HG03175 (cell line): ENCODE results near the gene SAPCD2.

Source experiments
- ATAC-seq: cut with Tn5 transposase; IDR thresholded peaks from one replicate; pipeline ENCODE4 v1.9.1; 2021; ENCODE audit warnings: mild to moderate bottlenecking, moderate library complexity; ENCODE audit not compliant: unreplicated experiment

Gene SAPCD2

DNA sequence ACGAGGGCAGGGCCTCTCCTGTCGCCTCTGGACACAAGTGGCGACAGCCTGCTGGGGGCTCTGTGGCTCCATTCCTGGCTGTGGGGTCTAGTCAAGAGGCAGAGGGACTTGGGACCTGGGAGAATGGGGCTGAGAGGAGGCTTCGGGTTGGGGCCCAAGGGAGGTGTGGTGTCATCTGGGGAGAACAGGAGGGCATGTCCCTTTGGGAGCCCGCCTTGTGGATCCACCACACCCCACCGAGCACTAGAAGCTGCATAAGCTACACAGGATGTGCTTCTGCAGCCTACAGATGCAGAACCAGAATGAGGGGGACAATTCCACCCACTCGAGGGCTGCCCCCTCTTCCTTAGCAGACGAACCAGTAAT is 12.6 kb upstream of the SAPCD2 start:
- no peak for ATAC-seq

DNA sequence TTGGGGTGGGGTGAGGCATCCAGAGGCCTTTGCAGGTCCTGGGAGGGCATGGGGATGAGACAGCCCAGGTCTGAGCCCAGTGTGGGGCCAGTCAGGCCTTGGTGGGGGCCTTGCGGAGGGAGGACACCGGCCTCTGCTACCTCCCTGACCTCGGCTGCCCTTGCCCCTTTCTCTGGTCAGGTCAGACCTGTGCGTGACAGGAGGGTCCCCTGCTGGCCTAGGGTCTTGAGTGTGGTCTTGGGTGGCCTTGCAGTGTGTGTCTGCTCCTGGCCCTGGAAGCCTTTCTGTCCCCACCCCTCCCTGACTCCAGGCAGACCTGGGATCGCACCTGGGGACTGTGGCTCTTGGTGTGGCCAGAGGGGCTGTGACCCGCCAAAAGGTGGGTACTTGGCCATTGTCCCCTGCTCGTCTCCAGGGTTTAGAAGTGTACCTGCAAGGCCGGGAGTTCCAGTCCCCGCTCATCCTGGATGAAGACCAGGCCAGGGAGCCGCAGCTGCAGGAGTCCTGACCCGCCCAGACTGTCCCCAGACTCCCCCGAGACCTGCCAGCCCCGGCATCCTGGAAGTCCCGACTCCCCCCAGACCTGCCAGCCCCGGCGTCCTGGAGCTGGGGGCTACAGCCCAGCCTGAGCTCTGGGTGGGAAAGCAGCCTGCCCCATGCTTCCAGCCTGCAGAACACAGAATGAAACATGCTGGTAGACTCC is 12.0 kb upstream of the SAPCD2 start:
- no peak for ATAC-seq

DNA sequence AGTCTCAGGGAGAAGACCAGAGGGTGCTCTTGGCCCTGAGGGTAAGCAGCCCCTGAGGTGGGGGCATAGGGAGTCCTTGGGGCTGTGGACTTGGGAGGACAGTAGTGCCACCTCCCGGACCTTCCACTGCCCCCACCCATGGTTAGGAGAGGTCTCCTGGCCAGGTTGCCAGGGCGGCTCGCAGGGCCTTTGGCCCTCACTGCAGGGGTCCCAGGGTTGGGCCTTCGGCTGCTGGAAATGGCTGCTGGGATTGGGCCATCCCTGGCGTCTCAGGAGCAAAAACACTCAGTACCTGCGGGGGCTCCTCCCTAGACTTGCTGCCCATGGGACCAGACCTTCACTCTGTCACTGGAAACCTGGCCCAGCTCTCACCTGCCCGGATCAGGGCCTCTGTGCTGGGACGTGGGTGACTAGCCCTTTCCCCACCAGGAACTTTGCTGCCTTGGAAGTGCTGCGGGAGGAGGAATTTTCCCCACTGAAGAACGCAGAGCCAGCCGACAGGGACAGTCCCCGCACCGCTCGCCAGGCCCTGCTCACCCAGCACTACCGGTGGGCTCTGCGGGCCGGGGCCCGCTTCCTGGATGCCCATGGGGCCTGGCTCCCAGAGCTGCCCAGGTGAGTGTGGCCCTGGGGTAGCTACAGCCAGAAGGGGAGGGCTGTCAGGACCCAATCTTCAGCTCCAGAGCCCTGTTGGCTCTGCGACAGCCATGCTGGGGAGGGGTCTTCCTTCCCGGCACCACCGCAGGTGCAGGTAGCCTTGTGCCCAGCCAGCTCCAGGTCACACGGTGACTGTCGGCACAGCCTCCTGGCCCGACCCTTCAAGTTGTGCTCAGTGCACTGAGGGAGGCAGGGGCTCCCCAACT is 10.1 kb upstream of the SAPCD2 start:
- ATAC-seq, result no peak

DNA sequence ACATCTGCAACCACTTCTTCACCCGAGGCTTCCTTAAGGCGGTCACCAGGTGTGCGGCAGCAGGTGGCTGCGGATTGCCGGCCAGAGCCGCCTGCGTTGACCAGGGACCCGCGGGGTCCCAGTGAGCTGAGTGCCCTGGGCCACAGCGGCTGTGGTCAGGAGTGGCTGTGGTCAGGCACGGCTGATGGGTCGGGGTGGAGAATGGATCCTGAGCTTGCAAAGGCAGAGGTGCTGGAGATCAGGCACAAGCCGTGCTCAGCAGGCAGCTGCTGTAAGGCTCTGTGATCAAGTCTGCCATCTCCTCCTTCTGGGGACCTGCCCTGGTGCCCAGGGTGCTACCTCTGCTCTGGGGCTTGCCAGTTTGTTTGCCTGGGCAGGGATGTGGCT is 9.0 kb upstream of the SAPCD2 start:
- no peak for ATAC-seq

DNA sequence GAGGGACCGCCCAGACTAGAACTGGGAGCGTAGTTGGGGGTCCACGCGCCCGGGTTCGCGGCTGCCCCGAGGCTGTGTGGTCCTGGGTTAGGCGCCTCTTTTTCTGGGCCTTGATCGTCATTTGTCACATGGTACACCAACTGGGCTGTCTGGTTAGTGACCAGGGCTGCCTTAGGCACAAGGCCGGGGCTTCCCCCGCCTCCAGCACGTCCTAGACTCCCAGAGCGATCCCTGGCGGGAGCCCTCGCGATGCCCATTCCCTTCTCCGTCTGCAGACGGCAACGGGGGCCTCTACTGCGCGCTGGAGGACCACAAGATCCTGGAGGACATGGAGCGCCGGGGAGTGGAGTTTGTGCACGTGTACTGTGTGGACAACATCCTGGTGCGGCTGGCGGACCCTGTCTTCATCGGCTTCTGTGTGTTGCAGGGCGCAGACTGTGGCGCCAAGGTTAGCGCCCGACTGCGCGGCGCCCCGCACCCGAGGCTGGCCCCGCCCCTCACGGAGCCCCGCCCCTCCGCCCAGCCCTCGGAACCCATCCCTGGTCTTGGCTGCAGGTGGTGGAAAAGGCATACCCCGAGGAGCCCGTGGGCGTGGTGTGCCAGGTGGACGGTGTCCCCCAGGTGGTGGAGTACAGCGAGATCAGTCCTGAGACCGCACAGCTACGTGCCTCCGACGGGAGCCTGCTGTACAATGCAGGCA is 8.5 kb upstream of the SAPCD2 start:
- ATAC-seq, result no peak

DNA sequence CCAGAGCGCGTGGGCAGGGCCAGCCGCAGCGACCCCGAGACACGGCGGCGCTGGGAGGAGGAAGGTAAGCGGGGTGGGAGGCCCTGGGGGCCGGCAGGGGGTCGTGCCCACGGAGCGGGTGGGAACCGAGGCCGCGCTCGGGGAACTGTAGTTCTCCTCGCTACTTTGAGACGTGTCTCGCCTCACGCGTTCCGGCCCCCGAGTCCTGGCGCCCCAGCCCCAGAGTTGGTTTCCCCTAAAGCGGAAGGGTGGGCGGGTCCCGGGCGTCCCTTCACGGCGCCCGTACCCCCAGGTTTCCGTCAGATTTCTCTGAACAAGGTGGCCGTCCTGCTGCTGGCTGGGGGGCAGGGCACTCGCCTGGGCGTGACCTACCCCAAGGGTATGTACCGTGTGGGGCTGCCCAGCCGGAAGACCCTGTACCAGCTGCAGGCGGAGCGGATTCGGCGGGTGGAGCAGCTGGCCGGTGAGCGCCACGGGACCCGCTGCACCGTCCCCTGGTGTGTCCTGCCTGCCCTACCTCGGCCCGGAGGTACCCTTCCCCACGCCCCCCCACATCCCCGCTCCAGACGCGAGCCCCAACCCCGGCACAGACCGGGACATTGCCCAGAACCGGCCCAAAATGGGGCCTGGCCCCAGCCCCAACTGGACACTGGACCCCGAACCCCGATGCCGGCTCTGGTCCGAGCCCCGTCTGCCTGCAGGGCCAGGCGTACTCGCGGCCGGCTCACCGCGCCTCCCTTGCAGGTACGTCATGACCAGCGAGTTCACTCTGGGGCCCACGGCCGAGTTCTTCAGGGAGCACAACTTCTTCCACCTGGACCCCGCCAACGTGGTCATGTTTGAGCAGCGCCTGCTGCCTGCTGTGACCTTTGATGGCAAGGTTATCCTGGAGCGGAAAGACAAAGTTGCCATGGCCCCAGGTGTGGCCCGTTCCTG is 7.7 kb upstream of the SAPCD2 start:
- peak; percentile 23 for ATAC-seq

DNA sequence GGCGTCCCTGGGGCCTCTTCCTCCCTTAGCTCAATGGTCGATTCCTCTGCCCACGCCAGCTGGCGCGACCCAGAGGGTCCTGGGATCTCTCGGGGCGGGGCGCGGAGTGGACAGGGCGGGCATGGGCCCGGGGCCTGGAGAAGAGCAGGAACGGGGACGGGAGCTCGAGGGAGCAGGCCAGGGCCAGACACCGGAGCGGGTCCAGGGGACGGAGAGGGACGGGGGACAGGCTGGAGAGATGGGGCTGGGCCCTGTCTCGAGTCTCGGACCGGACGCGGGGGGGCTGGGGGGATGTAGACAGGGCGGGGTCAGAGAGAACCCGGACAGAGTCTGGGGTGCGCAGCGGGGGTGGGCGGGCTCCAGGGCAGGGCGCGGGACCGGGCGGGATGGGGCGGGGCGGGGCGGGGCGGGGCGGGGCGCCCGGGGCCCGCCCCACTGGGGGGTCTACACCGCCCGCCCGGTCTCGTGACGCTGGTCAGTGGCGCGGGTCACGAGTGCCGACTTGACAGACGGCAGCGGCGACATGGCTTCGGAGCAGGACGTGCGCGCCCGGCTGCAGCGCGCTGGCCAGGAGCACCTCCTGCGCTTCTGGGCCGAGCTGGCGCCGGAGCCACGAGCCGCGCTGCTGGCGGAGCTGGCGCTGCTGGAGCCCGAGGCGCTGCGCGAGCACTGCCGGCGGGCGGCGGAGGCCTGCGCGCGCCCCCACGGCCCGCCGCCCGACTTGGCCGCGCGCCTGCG is 6.8 kb upstream of the SAPCD2 start, which contains the start of gene UAP1L1:
TSS of gene UAP1L1 (plus strand) at position 508 of the 738 bp plus-strand sequence. CDS start at position 524, 16 bp downstream.
- ATAC-seq, result peak; percentile 55

DNA sequence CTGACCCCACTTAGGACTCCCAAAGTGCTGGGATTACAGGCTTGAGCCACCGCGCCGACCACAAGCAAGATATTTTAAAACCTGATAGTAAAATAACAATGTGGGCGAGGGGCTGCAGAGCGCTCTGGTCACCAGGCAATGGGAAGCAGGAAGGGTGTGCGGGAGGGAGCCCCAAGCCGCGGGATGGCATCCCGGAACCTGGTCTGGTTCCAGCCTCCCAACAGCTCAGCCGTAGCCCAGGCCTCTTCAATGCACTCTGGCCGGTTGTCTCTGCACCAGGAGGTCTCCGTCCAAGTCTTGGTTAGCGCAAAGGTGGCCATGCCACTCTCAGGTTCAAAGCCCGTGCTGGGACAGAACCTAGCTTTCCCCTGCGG is 6.3 kb upstream of the SAPCD2 start:
- no peak for ATAC-seq

DNA sequence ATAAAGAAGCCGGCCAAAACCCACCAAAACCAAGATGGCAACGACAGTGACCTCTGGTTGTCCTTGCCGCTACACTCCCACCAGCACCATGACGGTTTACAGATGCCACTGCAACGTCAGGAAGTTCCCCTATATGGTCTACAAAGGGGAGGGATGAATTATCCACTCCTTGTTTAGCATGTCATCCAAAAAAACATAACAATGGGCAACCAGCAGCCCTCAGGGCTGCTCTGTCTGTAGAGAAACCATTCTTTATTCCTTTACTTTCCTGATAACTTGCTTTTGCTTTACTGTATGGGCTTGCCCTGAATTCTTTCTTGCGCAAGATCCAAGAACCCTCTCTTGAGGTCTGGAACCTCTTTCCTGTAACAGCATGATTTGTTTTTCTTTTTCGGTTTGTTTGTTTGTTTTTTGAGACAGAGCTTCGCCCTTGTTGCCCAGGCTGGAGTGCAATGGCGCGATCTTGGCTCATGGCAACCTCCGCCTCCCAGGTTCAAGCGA is 5.0 kb upstream of the SAPCD2 start:
- ATAC-seq, result no peak

DNA sequence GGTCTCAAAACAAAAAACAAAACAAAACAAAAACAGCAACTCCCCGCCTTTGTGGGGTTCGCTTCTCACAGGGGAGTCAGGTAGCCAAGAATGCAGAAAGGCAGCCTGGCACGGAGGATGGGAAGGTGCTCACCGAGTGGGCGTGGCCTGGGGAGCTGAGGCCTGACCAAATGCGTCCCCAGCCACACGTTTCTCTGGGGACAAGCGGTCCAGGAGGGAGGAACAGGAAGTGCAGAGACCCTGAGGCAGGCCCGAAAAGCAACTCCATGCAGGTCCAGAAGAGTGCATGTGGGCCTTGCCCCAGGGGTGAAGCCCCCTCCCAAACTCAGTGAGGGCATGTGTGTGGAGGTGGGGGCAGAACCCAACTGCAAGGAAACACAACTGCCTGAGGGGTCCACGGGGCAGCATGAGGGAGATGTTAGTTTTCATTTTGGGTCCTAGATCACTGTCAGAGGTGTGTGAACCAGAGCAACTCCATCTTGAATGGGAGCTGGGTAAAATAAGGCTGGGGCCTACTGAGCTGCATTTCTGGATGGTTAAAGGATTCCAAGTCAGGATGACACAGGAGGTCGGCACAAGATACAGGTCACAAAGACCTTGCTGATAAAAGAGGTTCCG is 4.4 kb upstream of the SAPCD2 start:
- no peak for ATAC-seq

DNA sequence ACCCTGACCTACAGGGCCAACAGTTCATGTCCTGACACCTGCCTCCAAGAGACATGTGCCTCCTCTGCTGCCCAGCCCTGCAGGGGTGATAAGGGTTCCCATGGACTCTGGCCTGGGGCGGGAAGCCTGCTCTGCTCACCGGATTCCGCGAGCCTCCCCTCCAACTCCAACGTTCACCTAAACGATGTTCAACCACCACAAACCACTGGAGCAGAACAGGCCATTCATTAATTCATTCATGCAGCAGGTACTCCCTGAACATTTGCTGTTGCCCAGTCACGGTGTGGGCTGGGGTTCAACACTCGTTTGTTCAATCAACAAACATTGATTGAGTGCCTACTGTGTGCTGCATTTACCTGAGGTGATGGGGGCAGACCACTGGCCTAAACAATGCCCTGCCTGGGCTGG is 3.6 kb upstream of the SAPCD2 start:
- ATAC-seq, result no peak

DNA sequence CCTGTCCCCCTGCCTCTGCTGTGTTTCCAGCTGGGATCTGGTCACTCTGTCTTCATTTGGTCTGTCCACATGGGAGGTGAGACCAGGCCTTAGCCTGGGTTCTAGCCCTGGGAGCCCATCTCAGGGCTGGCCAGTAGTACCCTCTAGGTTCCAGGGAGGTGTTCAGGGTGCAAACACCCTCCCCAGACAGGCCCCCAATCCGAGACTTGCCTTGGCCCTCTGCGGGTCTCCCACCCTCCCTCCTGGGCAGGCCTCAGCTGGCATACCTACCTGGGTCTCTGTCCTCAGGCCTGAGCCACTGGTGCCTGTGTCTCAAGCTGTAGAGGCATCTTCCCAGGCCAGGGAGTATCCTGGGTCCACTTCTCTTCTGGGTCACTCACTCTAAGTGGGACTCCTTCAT is 925 bp upstream of the SAPCD2 start:
- ATAC-seq, result no peak

DNA sequence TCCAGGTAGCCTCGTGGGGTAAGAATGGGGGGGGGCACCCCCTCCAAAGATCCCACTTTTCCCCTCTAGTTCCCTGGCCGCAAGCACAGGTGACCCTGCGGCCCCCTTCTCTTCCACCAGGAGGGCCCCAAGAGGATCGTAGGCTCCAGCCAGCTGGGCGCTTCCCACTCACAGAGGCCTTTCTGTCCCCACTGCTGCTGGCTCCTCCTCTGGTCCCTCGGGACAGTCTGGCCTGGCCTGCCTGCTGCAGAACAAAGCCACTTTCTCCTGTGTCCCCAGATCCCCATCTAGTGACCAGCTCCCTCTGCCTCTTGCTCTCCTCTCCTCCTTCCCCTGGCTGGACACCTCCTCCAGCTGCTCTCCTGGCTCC is 534 bp upstream of the SAPCD2 start:
- ATAC-seq, result peak; percentile 7

DNA sequence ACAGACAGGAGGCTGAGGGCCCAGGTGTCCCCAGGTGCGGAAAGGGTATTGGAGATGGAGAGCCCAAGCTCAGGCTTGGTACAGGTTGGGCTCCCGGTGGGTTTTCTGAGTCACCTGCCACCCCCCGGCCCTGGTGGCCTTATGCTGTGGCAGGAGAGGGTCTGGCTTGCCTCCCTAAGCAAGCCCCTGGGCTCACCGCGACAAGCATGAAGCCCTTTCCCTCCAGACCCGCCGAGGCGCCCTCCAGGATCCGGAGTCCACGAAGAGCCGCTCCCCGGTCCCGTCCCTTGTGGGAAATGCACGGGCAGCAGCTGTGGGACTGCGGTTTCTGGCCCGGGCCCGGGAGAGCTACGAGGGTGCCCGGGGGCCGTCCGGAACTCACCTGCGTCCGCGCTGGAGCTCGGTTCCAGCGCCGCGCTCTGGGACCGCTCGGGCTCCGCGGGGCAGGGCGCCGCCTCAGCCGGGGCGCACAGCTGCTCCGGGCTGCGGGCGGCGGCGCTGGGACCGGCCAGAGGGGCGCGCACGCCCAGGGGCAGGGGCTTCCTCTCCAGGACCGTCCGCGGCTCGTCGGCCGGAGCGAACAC is 757 bp downstream of the SAPCD2 start:
- ATAC-seq, result peak; percentile 23

DNA sequence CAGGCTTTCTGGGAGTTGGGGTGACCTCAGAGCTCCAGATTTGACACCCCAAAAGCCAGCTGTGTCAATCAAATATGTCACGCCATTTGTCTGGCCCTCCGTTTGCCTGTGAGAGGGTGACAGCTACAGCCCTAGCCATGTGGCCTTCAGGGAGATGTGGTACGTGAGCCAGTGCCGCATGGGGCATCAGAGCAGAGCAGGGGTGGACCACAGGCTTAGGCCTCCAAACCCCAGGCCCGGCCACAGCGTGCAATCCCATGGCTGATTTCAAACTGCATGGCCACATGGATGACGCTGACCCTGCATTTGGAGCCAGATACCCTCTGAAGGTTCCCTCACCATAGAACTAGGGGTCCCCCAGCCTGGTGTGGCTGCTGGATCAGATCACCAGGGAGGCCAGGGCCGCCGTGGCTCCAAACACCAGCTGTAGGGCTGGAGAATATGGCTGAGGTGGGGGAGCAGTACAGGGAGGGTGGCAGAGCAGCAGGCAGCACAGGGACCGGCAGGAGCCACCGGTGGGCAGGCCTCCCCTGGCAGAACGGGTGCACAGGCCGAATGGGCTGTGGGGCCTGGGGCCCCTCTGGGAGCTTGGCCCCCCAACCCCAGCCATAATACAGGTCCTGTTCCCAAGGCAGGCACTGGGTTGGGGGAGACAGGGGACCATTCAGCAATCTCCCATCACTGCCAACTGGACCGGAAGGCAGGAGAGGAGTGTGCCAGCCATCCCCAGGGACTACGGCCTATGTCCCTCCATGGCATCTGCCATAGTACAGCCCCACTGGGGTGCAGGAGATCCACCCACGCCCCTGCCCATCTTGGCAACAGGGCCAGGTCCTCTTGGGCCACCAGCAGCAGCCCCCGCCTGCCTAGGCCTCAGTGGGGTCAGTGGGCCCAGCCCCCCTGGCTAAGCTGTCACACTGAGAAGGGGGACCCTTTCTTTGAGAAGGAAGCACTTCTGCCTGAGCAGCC is 1.5 kb downstream of the SAPCD2 start:
- no peak for ATAC-seq

DNA sequence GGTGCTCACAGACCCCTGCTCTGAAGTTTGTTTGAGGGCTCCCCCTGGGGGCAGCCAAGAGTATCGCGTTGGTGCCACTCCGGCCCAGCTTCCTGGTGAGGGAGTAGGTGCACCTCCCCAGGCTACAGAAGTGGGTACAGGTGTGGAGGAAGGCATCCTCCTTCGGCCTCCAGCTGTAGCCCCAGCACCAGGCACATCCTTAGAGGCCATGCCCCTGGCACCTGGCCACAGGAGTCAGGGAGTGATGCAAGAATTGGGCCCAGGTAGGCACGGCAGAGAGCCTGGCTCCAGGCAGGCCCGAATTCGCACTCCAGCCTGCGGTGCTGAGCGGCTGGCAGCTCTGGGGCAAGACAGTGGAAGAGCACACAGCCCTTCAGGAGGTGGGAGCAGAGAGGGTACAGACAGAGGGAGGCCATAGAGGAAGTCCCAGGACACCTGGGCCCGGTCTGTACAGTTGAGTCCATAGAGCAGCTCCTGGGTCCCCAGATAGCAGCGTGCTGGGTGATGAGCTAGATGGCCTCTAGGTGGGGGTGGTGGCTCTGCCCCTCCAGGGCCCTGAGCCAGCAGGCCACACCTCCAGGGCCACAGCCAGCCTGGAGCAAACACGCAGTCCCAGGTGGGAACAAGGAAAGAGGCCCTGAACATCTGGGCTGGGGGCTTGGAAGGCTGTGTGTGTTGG is 2.4 kb downstream of the SAPCD2 start:
- no peak for ATAC-seq

DNA sequence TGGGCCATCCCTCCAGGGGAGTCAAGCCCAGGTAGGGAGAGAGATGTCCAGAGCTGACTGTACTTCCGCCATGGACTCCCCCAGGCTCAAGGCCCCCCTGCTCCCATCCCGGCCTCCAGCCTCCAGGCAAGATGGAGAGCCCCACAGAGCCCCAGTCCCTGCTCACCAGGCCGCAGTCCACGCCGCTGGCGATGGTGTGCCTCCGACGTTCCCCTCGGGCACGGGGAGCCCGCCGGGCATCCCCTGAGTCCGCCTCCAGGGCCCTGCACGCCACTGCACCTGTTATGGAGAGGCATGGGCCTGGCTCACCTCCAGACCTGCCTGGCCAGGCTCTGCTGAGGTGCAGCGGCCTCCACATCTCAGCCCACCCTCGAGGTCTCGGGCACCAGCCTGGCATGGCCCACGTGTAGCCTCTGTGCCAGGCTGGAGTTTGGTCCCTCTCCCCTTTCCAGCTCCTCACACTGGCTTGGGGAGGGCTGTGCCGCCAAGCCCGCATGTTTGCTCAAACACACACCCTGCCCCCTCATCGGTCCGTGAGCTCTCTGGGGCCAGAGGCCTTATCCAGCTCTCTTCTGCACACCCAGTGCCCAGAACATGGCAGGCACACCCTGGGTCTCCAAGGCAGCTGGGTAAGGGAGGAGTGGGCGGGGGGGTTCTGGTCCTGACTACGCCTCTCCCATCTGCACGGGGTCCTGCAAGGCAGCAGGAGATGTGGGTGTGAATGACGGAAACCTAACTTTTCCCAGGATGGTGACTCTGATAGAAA is 4.1 kb downstream of the SAPCD2 start:
- no peak for ATAC-seq
